DOHH2 (cell line): ENCODE data around the gene HCCS.

ENCODE experiments used
- CTCF ChIP-seq: fragments of 200-600 bp; sonication (generic); IDR thresholded peaks from one replicate; pipeline ENCODE4 v1.5.1; 2014; ENCODE audit warnings: antibody characterized with exemption, mild to moderate bottlenecking, low read depth, low read length; ENCODE audit not compliant: poor library complexity, severe bottlenecking
- EZH2phosphoT487 ChIP-seq: fragments of 200-600 bp; sonication (generic); IDR thresholded peaks from 2 replicates; pipeline ENCODE4 v1.6.1; 2017; ENCODE audit warnings: borderline replicate concordance, mild to moderate bottlenecking, antibody characterized with exemption, low read length, moderate library complexity, mixed read lengths

DNA sequence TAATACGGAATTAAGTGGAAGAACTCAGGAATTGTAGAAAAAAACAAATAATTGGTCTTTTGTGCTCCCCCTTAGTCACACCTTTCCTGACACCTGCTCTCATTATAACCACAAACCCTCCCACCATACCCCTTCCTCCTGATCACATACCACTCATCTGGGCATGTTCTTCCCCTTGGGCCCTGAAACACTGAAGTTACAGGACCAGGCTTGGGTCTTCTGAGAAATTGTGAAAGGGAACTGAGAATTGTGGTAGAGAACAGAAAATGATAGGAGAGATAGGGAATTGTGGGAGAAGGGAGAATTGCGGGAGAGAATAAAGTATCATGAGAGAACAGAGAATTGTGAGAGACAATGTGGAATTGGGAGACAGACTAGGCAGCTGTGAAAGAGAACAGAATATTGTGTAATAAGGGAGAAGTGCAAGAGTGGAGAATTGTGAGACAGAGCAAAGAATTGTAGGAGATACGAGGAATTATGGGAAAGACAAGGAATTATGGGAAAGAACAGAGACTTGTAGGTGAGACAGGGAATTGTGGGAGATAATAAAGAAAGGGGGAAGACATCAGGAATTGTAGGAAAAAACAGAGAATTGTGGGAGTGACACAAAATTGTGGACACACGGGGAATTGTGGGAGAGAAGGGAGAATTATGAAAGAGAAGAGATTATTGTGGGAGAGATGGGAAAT, 2.7 kb upstream of the HCCS start:
- TF ChIP-seq CTCF (no peak), EZH2phosphoT487 (no peak)
